ENCODE data around the gene SLC8B1.

Gene SLC8B1

GRCh38 chr12:113269257-113269943 lies 65.5 kb downstream of the SLC8B1 start:
- no peaks in the 10 kb centered on the region for H3K27me3 ChIP-seq (ENCODE audit: insufficient read depth, low read length)
- H3K36me3 ChIP-seq (ENCODE audit: control insufficient read depth in 1 of 2, insufficient read depth in 2 of 2, low read length in 2 of 2), result peaks cover 12 to 29% of the 10 kb centered on the region in 2 experiments
- H2BK120ac ChIP-seq (ENCODE audit: insufficient read depth, low read length, poor library complexity), result no peak overlapping the region
- H3K9ac ChIP-seq (ENCODE audit: low read length), result no peak overlapping the region
- H2BK5ac ChIP-seq (ENCODE audit: low read depth, low read length, poor library complexity), result no peak overlapping the region
- H2AFZ ChIP-seq (ENCODE audit: insufficient read depth, low read length, poor library complexity), result no peak overlapping the region
- H3K4me1 ChIP-seq (ENCODE audit: control insufficient read depth in 1 of 2, insufficient read depth in 2 of 2, low read length in 2 of 2), result peaks cover 15 to 17% of the 10 kb centered on the region in 2 experiments
- peaks cover 2% of the 10 kb centered on the region for H3K79me2 ChIP-seq (ENCODE audit: control insufficient read depth, insufficient read depth, low read length, poor library complexity)
- no peak overlapping the region for H3K14ac ChIP-seq (ENCODE audit: low read length)
- no peak overlapping the region for H3K27ac ChIP-seq (ENCODE audit: low read depth, low read length)
- H4K12ac ChIP-seq (ENCODE audit: low read depth, low read length), result no peak overlapping the region
- H3K4me2 ChIP-seq (ENCODE audit: low read length), result no peak overlapping the region
- H3K23ac ChIP-seq (ENCODE audit: low read length), result no peak overlapping the region
- WGBS (ENCODE audit: extremely low coverage, insufficient coverage, insufficient read length), result no CpG with 5 or more reads among the region's 12 CpGs
- no peaks in the 10 kb centered on the region for H3K9me3 ChIP-seq (ENCODE audit: insufficient read depth, low read depth, low read length)
- no peak overlapping the region for H3K4ac ChIP-seq (ENCODE audit: low read depth, low read length)
- H3K79me1 ChIP-seq (ENCODE audit: low read length), result peaks cover 7% of the 10 kb centered on the region
- no peak overlapping the region for H4K91ac ChIP-seq (ENCODE audit: low read depth, low read length)
- no peak overlapping the region for H3K4me3 ChIP-seq (ENCODE audit: low read depth, low read length)
- DNase-seq, result no peak
- H4K8ac ChIP-seq (ENCODE audit: low read depth, low read length), result no peak overlapping the region
- H2BK12ac ChIP-seq (ENCODE audit: low read length), result no peak overlapping the region
- H2AK5ac ChIP-seq (ENCODE audit: low read length), result no peak overlapping the region
- H3K18ac ChIP-seq (ENCODE audit: low read length), result no peak overlapping the region

- no peak overlapping the region for H3K4me3 ChIP-seq (ENCODE audit: low read depth, low read length)
- H4K91ac ChIP-seq (ENCODE audit: low read depth, low read length), result no peak overlapping the region
- no peak overlapping the region for H4K8ac ChIP-seq (ENCODE audit: low read depth, low read length)
- no peak overlapping the region for H3K9ac ChIP-seq (ENCODE audit: low read length)
- H3K14ac ChIP-seq (ENCODE audit: low read length), result no peak overlapping the region
- DNase-seq, result no peak
- no peak overlapping the region for H3K4ac ChIP-seq (ENCODE audit: low read depth, low read length)
- H2BK5ac ChIP-seq (ENCODE audit: low read depth, low read length, poor library complexity), result no peak overlapping the region
- H3K27me3 ChIP-seq (ENCODE audit: insufficient read depth, low read length), result no peaks in the 10 kb centered on the region
- no peak overlapping the region for H4K12ac ChIP-seq (ENCODE audit: low read depth, low read length)
- peaks cover 15 to 17% of the 10 kb centered on the region in 2 experiments for H3K4me1 ChIP-seq (ENCODE audit: control insufficient read depth in 1 of 2, insufficient read depth in 2 of 2, low read length in 2 of 2)
- WGBS (ENCODE audit: extremely low coverage, insufficient coverage, insufficient read length), result no CpG with 5 or more reads among the region's 19 CpGs
- no peak overlapping the region for H2AFZ ChIP-seq (ENCODE audit: insufficient read depth, low read length, poor library complexity)
- no peak overlapping the region for H2BK12ac ChIP-seq (ENCODE audit: low read length)
- no peak overlapping the region for H2AK5ac ChIP-seq (ENCODE audit: low read length)
- H3K36me3 ChIP-seq (ENCODE audit: control insufficient read depth in 1 of 2, insufficient read depth in 2 of 2, low read length in 2 of 2), result peaks cover 12 to 27% of the 10 kb centered on the region in 2 experiments
- no peak overlapping the region for H3K4me2 ChIP-seq (ENCODE audit: low read length)
- H2BK120ac ChIP-seq (ENCODE audit: insufficient read depth, low read length, poor library complexity), result no peak overlapping the region
- no peak overlapping the region for H3K23ac ChIP-seq (ENCODE audit: low read length)
- H3K79me2 ChIP-seq (ENCODE audit: control insufficient read depth, insufficient read depth, low read length, poor library complexity), result peaks cover 2% of the 10 kb centered on the region
- H3K27ac ChIP-seq (ENCODE audit: low read depth, low read length), result no peak overlapping the region
- no peak overlapping the region for H3K18ac ChIP-seq (ENCODE audit: low read length)
- H3K79me1 ChIP-seq (ENCODE audit: low read length), result peaks cover 7% of the 10 kb centered on the region
- no peaks in the 10 kb centered on the region for H3K9me3 ChIP-seq (ENCODE audit: insufficient read depth, low read depth, low read length)
Measured at GRCh38 chr12:113268621-113269020, 66.3 kb downstream of the SLC8B1 start.

- no peaks in the 10 kb centered on the region for H3K9me3 ChIP-seq (ENCODE audit: insufficient read depth, low read depth, low read length)
- peaks cover 9 to 22% of the 10 kb centered on the region in 2 experiments for H3K36me3 ChIP-seq (ENCODE audit: control insufficient read depth in 1 of 2, insufficient read depth in 2 of 2, low read length in 2 of 2)
- H2AK5ac ChIP-seq (ENCODE audit: low read length), result no peak overlapping the region
- H3K23ac ChIP-seq (ENCODE audit: low read length), result no peak overlapping the region
- no peak overlapping the region for H3K27ac ChIP-seq (ENCODE audit: low read depth, low read length)
- no peak overlapping the region for H2BK12ac ChIP-seq (ENCODE audit: low read length)
- no peak overlapping the region for H3K9ac ChIP-seq (ENCODE audit: low read length)
- H3K79me1 ChIP-seq (ENCODE audit: low read length), result peaks cover 7% of the 10 kb centered on the region
- H2AFZ ChIP-seq (ENCODE audit: insufficient read depth, low read length, poor library complexity), result no peak overlapping the region
- H2BK5ac ChIP-seq (ENCODE audit: low read depth, low read length, poor library complexity), result no peak overlapping the region
- H3K27me3 ChIP-seq (ENCODE audit: insufficient read depth, low read length), result no peaks in the 10 kb centered on the region
- WGBS (ENCODE audit: extremely low coverage, insufficient coverage, insufficient read length), result no CpG with 5 or more reads among the region's 12 CpGs
- H3K4me1 ChIP-seq (ENCODE audit: control insufficient read depth in 1 of 2, insufficient read depth in 2 of 2, low read length in 2 of 2), result peaks cover 15 to 17% of the 10 kb centered on the region in 2 experiments
- H3K4me2 ChIP-seq (ENCODE audit: low read length), result no peak overlapping the region
- peaks cover 2% of the 10 kb centered on the region for H3K79me2 ChIP-seq (ENCODE audit: control insufficient read depth, insufficient read depth, low read length, poor library complexity)
- no peak for DNase-seq
- no peak overlapping the region for H3K4ac ChIP-seq (ENCODE audit: low read depth, low read length)
- H2BK120ac ChIP-seq (ENCODE audit: insufficient read depth, low read length, poor library complexity), result no peak overlapping the region
- no peak overlapping the region for H4K91ac ChIP-seq (ENCODE audit: low read depth, low read length)
- no peak overlapping the region for H4K8ac ChIP-seq (ENCODE audit: low read depth, low read length)
- no peak overlapping the region for H4K12ac ChIP-seq (ENCODE audit: low read depth, low read length)
- no peak overlapping the region for H3K4me3 ChIP-seq (ENCODE audit: low read depth, low read length)
- no peak overlapping the region for H3K14ac ChIP-seq (ENCODE audit: low read length)
- no peak overlapping the region for H3K18ac ChIP-seq (ENCODE audit: low read length)
Measured at GRCh38 chr12:113268136-113268535, 66.8 kb downstream of the SLC8B1 start.

- no peaks in the 10 kb centered on the region for H3K27me3 ChIP-seq (ENCODE audit: insufficient read depth, low read length)
- no peak overlapping the region for H2BK5ac ChIP-seq (ENCODE audit: low read depth, low read length, poor library complexity)
- no peaks in the 10 kb centered on the region for H3K9me3 ChIP-seq (ENCODE audit: insufficient read depth, low read depth, low read length)
- H3K36me3 ChIP-seq (ENCODE audit: control insufficient read depth in 1 of 2, insufficient read depth in 2 of 2, low read length in 2 of 2), result peaks cover 8 to 23% of the 10 kb centered on the region in 2 experiments
- no peak overlapping the region for H4K91ac ChIP-seq (ENCODE audit: low read depth, low read length)
- H3K23ac ChIP-seq (ENCODE audit: low read length), result no peak overlapping the region
- peak; percentile 9 to 50 for DNase-seq
- H4K8ac ChIP-seq (ENCODE audit: low read depth, low read length), result no peak overlapping the region
- H3K4me2 ChIP-seq (ENCODE audit: low read length), result no peak overlapping the region
- WGBS (ENCODE audit: extremely low coverage, insufficient coverage, insufficient read length), result no CpG with 5 or more reads among the region's 7 CpGs
- H3K14ac ChIP-seq (ENCODE audit: low read length), result no peak overlapping the region
- no peak overlapping the region for H2AK5ac ChIP-seq (ENCODE audit: low read length)
- no peak overlapping the region for H4K12ac ChIP-seq (ENCODE audit: low read depth, low read length)
- peaks cover 15 to 17% of the 10 kb centered on the region in 2 experiments for H3K4me1 ChIP-seq (ENCODE audit: control insufficient read depth in 1 of 2, insufficient read depth in 2 of 2, low read length in 2 of 2)
- H2AFZ ChIP-seq (ENCODE audit: insufficient read depth, low read length, poor library complexity), result no peak overlapping the region
- no peak overlapping the region for H3K4ac ChIP-seq (ENCODE audit: low read depth, low read length)
- no peak overlapping the region for H2BK12ac ChIP-seq (ENCODE audit: low read length)
- H3K27ac ChIP-seq (ENCODE audit: low read depth, low read length), result no peak overlapping the region
- H3K4me3 ChIP-seq (ENCODE audit: low read depth, low read length), result no peak overlapping the region
- peaks cover 2% of the 10 kb centered on the region for H3K79me2 ChIP-seq (ENCODE audit: control insufficient read depth, insufficient read depth, low read length, poor library complexity)
- no peak overlapping the region for H2BK120ac ChIP-seq (ENCODE audit: insufficient read depth, low read length, poor library complexity)
- no peak overlapping the region for H3K18ac ChIP-seq (ENCODE audit: low read length)
- peaks cover 6% of the 10 kb centered on the region for H3K79me1 ChIP-seq (ENCODE audit: low read length)
- no peak overlapping the region for H3K9ac ChIP-seq (ENCODE audit: low read length)
Measured at GRCh38 chr12:113267621-113268020, 67.3 kb downstream of the SLC8B1 start.

Measured in trophoblast cell (in vitro differentiated cells and primary cell).